Vagina (tissue), 2 donors: ENCODE results near the gene ULBP1.
"Not testable (repeated sequence)": the region's sequence is repeated elsewhere in the genome, so short reads cannot be mapped to it uniquely, and the experiment has no call there.

Experiments used
- CTCF ChIP-seq, 3 experiments: fragments of 450-650 bp in 2 of 3; fragments of 200-600 bp in 1 of 3; sonication (generic) in 1 of 3; IDR thresholded peaks; one replicate each; pipeline ENCODE4 v1.5.1; 2017 to 2019; ENCODE audit warnings: antibody characterized with exemption in 3 of 3, mild to moderate bottlenecking in 2 of 3, moderate library complexity in 2 of 3
- POLR2A ChIP-seq, 2 donors: fragments of 450-650 bp; IDR thresholded peaks; one replicate each; pipeline ENCODE4 v1.6.1; 2017; ENCODE audit warnings: antibody characterized with exemption in 2 of 2, mild to moderate bottlenecking in 2 of 2, moderate library complexity in 2 of 2

GRCh38 chr6:149991472-149991795, 27.7 kb downstream of the ULBP1 start:
- TF ChIP-seq POLR2A, CTCF (IDR thresholded peaks at IDR 0.05): not testable (repeated sequence)
